ENCODE results near the gene OR10A6.

DNA sequence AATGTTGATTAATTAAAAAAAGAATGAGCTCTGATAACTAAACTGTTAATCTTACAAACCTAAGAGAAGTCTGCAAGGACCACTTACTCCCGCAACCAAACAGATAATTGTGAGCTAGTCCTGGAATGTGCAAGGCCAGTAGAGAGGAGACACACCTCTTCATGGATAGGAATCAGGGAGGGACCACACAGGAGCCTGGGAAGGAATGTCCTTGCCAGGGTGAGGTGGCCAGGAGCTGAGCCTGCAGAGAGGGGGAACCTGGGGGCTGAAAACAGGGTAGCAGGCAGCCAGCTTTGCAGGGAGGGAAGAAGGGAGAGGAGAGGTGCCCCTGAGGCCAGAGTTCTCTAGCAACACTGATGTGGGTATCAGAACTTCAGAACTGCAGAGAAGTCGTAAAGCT lies 43.6 kb upstream of the OR10A6 start:
- TF ChIP-seq, protein P1, sequence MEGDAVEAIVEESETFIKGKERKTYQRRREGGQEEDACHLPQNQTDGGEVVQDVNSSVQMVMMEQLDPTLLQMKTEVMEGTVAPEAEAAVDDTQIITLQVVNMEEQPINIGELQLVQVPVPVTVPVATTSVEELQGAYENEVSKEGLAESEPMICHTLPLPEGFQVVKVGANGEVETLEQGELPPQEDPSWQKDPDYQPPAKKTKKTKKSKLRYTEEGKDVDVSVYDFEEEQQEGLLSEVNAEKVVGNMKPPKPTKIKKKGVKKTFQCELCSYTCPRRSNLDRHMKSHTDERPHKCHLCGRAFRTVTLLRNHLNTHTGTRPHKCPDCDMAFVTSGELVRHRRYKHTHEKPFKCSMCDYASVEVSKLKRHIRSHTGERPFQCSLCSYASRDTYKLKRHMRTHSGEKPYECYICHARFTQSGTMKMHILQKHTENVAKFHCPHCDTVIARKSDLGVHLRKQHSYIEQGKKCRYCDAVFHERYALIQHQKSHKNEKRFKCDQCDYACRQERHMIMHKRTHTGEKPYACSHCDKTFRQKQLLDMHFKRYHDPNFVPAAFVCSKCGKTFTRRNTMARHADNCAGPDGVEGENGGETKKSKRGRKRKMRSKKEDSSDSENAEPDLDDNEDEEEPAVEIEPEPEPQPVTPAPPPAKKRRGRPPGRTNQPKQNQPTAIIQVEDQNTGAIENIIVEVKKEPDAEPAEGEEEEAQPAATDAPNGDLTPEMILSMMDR (conservative IDR thresholded peaks at IDR 0.05; ENCODE audit: low read depth, low read length): no peak
- no peak for TF ChIP-seq EZH2 (IDR thresholded peaks at IDR 0.05; ENCODE audit: borderline replicate concordance, low read depth, low read length, poor library complexity, severe bottlenecking)

Data from A673 (cell line).